HepG2 (cell line): ENCODE measurements around the gene CMTM5.

ENCODE experiments used
- FOXA3 ChIP-seq: IDR thresholded peaks from 2 replicates; pipeline ENCODE4 v1.6.1; 2016; ENCODE audit warnings: missing genetic modification reagents, missing compliant biosample characterization
- SIN3A ChIP-seq: IDR thresholded peaks from 2 replicates; pipeline ENCODE4 v1.6.1; 2011; ENCODE audit warnings: low read depth, mild to moderate bottlenecking, control low read depth, low read length, borderline replicate concordance
- ZNF777 ChIP-seq: sonication (generic); formaldehyde crosslinking; IDR thresholded peaks from 2 replicates; pipeline ENCODE4 v1.4.0; 2020; ENCODE audit warnings: missing genetic modification reagents
- TF ChIP-seq, protein P1 (sequence below): sonication (generic); formaldehyde crosslinking; IDR thresholded peaks from 2 replicates; pipeline ENCODE4 v1.5.0; 2020; ENCODE audit warnings: mild to moderate bottlenecking, missing genetic modification reagents, moderate library complexity
- TF ChIP-seq, protein P2 (sequence below): sonication (generic); formaldehyde crosslinking; IDR thresholded peaks from 2 replicates; pipeline ENCODE4 v1.4.0; 2020; ENCODE audit warnings: missing genetic modification reagents, borderline replicate concordance

DNA sequence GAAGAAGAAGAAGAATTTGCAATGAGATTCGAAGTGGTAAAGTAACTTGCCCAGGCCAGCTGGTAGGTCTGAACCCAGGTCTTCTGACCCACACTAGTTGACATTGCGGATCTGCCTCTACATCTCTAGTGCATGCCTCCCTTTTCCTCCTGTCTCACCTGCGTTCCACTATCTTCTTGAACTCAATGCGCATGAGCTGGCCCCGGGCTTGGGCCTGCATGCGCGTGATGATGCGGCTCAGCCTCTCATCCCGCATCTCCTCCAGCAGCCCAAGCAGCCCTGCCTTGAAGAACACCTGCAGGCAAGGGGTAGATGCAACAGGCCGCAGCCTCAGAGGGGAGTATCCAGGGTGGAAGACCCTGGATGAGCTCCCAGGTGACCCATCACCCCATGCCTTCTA lies 19.3 kb downstream of the CMTM5 start:
- TF ChIP-seq, protein P1, sequence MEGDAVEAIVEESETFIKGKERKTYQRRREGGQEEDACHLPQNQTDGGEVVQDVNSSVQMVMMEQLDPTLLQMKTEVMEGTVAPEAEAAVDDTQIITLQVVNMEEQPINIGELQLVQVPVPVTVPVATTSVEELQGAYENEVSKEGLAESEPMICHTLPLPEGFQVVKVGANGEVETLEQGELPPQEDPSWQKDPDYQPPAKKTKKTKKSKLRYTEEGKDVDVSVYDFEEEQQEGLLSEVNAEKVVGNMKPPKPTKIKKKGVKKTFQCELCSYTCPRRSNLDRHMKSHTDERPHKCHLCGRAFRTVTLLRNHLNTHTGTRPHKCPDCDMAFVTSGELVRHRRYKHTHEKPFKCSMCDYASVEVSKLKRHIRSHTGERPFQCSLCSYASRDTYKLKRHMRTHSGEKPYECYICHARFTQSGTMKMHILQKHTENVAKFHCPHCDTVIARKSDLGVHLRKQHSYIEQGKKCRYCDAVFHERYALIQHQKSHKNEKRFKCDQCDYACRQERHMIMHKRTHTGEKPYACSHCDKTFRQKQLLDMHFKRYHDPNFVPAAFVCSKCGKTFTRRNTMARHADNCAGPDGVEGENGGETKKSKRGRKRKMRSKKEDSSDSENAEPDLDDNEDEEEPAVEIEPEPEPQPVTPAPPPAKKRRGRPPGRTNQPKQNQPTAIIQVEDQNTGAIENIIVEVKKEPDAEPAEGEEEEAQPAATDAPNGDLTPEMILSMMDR (CRISPR knock-in tag), result no peak
- no peak for TF ChIP-seq FOXA3 (CRISPR knock-in tag)
- TF ChIP-seq ZNF777 (CRISPR knock-in tag), result no peak
- TF ChIP-seq, protein P2, sequence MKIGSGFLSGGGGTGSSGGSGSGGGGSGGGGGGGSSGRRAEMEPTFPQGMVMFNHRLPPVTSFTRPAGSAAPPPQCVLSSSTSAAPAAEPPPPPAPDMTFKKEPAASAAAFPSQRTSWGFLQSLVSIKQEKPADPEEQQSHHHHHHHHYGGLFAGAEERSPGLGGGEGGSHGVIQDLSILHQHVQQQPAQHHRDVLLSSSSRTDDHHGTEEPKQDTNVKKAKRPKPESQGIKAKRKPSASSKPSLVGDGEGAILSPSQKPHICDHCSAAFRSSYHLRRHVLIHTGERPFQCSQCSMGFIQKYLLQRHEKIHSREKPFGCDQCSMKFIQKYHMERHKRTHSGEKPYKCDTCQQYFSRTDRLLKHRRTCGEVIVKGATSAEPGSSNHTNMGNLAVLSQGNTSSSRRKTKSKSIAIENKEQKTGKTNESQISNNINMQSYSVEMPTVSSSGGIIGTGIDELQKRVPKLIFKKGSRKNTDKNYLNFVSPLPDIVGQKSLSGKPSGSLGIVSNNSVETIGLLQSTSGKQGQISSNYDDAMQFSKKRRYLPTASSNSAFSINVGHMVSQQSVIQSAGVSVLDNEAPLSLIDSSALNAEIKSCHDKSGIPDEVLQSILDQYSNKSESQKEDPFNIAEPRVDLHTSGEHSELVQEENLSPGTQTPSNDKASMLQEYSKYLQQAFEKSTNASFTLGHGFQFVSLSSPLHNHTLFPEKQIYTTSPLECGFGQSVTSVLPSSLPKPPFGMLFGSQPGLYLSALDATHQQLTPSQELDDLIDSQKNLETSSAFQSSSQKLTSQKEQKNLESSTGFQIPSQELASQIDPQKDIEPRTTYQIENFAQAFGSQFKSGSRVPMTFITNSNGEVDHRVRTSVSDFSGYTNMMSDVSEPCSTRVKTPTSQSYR (CRISPR knock-in tag), result no peak
- TF ChIP-seq SIN3A, result no peak
